DND-41 (cell line): Measurements from ENCODE around the gene AQP2.

Experiments
- ATAC-seq: fragments of 200-7000 bp; cut with Tn5 transposase; 3 replicates; pipeline ENCODE4 v1.9.1; 2021; ENCODE audit warnings: low read depth; ENCODE audit not compliant: insufficient read depth
- DNase-seq: peaks from one replicate; pipeline ENCODE4 v3.0.0-alpha.2; 2020
- H2AFZ ChIP-seq: 2 replicates; pipeline ENCODE4 v1.6.0; 2012; ENCODE audit warnings: low read depth, low read length
- H3K27ac ChIP-seq: 2 replicates; pipeline ENCODE4 v1.5.1; 2012; ENCODE audit warnings: low read length, inconsistent platforms
- H3K27me3 ChIP-seq: fragments of 200-600 bp; sonication (generic); 2 replicates; pipeline ENCODE4 v1.6.0; 2012; ENCODE audit warnings: low read length, mild to moderate bottlenecking, inconsistent platforms; ENCODE audit not compliant: insufficient read depth, poor library complexity
- H3K36me3 ChIP-seq: 2 replicates; pipeline ENCODE4 v1.5.1; 2012; ENCODE audit warnings: low read length, inconsistent platforms; ENCODE audit not compliant: insufficient read depth
- H3K4me1 ChIP-seq: 2 replicates; pipeline ENCODE4 v1.5.1; 2012; ENCODE audit warnings: mild to moderate bottlenecking, low read length; ENCODE audit not compliant: insufficient read depth
- H3K4me2 ChIP-seq: 2 replicates; pipeline ENCODE4 v1.6.0; 2012; ENCODE audit warnings: mild to moderate bottlenecking, moderate library complexity, low read length, inconsistent platforms; ENCODE audit not compliant: insufficient read depth
- H3K4me3 ChIP-seq, 2 experiments: fragments of 200-600 bp in 1 of 2; shearing (Covaris generic) in 1 of 2; 2 replicates each; pipeline ENCODE4 v1.5.1; 2012 to 2016; ENCODE audit warnings: inconsistent platforms in 2 of 2, low read length in 2 of 2, mild to moderate bottlenecking in 2 of 2, low read depth in 1 of 2, moderate library complexity in 1 of 2
- H3K79me2 ChIP-seq: 2 replicates; pipeline ENCODE4 v1.6.0; 2012; ENCODE audit warnings: low read length, inconsistent platforms; ENCODE audit not compliant: insufficient read depth
- H3K9ac ChIP-seq: 2 replicates; pipeline ENCODE4 v1.6.0; 2012; ENCODE audit warnings: low read depth, mild to moderate bottlenecking, inconsistent platforms, low read length, moderate library complexity
- H3K9me3 ChIP-seq: 2 replicates; pipeline ENCODE4 v1.5.1; 2012; ENCODE audit warnings: low read length, moderate library complexity, mild to moderate bottlenecking, inconsistent platforms; ENCODE audit not compliant: insufficient read depth, severe bottlenecking
- H4K20me1 ChIP-seq: 2 replicates; pipeline ENCODE4 v1.6.0; 2012; ENCODE audit warnings: low read length; ENCODE audit not compliant: insufficient read depth
- EZH2 ChIP-seq: IDR thresholded peaks from 3 replicates; pipeline ENCODE4 v1.6.1; 2012; ENCODE audit warnings: borderline replicate concordance, low read depth, mild to moderate bottlenecking, moderate library complexity, low read length, inconsistent platforms; ENCODE audit not compliant: severe bottlenecking
- TF ChIP-seq, protein P1 (sequence below): IDR thresholded peaks from 2 replicates; pipeline ENCODE4 v1.5.1; 2012; ENCODE audit warnings: borderline replicate concordance, low read length, moderate library complexity, mild to moderate bottlenecking; ENCODE audit not compliant: poor library complexity, severe bottlenecking; ENCODE audit errors: extremely low read depth

AQP2 gene

DNA sequence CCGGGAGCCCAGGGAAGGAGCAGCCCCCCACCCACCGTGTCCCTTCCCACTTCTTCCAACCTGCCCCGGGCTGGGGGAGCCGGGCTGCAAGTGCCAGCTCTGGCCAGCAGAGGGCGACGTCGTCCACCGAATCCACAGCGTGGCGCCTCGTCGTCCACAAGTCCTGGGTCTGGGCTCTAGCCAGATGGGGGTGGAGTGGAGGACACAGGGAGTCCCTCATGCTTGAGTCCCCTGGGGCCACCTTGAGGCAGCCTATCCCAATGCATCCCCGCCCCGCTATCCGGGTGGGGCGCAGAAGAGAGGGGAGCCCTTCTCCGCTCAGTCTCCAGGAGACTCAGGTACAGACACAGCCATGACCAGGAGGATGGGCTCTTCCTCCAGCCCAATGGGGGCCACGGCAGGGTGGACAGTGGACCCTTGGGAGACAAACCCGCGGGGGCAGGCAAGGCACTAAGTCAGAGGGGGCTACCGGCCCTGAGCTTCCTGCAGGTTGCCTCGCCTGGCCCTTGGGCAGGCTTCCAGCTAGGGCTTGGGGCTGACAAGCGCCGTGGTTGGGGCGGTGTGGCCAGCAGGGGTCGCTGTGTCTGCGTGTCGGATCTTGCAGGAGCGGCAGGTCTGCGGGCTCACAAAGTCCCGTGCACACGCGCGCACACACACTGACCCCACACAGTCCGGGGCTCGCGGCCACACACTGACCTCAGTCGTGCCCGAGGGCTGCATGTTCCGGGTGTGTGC is 16.7 kb downstream of the AQP2 start:
- no peaks in the 10 kb centered on the region for H3K36me3 ChIP-seq
- no peak for TF ChIP-seq EZH2
- TF ChIP-seq, protein P1, sequence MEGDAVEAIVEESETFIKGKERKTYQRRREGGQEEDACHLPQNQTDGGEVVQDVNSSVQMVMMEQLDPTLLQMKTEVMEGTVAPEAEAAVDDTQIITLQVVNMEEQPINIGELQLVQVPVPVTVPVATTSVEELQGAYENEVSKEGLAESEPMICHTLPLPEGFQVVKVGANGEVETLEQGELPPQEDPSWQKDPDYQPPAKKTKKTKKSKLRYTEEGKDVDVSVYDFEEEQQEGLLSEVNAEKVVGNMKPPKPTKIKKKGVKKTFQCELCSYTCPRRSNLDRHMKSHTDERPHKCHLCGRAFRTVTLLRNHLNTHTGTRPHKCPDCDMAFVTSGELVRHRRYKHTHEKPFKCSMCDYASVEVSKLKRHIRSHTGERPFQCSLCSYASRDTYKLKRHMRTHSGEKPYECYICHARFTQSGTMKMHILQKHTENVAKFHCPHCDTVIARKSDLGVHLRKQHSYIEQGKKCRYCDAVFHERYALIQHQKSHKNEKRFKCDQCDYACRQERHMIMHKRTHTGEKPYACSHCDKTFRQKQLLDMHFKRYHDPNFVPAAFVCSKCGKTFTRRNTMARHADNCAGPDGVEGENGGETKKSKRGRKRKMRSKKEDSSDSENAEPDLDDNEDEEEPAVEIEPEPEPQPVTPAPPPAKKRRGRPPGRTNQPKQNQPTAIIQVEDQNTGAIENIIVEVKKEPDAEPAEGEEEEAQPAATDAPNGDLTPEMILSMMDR = peak; percentile 95
- peaks cover 43% of the 10 kb centered on the region for H3K27me3 ChIP-seq
- H3K79me2 ChIP-seq = no peaks in the 10 kb centered on the region
- H4K20me1 ChIP-seq = peaks cover 9% of the 10 kb centered on the region; the same call in 1 of the 2 replicates
- H3K27ac ChIP-seq = no peak overlapping the region
- H3K4me2 ChIP-seq = peak overlapping the region; percentile 65
- peaks cover 14% of the 10 kb centered on the region for H3K4me1 ChIP-seq
- peak overlapping the region in 1 of 2 experiments; percentile 48; a peak in 3 of 4 replicates for H3K4me3 ChIP-seq
- DNase-seq (peak; percentile 87), ATAC-seq (peak; percentile 85)
- no peaks in the 10 kb centered on the region for H3K9me3 ChIP-seq
- peak overlapping the region; percentile 32 for H3K9ac ChIP-seq
- H2AFZ ChIP-seq = peak overlapping the region; percentile 70

DNA sequence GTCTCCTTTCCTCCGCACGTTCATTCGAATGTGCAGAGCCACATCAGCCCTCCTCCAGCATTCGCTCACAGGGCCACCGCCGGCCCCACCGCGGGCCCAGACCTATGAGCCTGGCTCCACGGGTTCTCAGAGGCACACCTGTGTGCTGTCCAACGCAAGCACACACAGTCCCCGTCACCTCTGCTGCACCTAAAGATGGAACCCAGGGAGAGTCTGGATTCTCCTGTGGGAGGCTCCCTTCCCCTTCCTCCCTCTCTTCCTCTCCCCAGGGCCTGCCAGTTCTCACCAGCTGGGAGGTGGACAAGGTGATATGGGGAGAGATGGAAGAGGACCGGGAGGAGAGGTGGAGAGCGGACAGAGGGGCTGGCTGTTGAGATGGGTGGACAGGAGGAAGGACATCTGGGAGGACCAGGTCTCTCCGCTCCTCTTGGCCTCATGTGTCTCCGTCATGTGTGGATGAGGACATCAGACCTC is 17.3 kb downstream of the AQP2 start:
- Histone ChIP-seq H3K9me3 (no peaks in the 10 kb centered on the region), H3K79me2 (no peaks in the 10 kb centered on the region), H3K4me3 (peak overlapping the region in 1 of 2 experiments; percentile 48; a peak in 2 of 4 replicates), H3K36me3 (no peaks in the 10 kb centered on the region), H3K4me1 (peaks cover 14% of the 10 kb centered on the region), H4K20me1 (peaks cover 10% of the 10 kb centered on the region), H3K4me2 (peak overlapping the region; percentile 65), H3K9ac (peak overlapping the region; percentile 32; the same call in 1 of the 2 replicates), H2AFZ (peak overlapping the region; percentile 70), H3K27me3 (peaks cover 43% of the 10 kb centered on the region), H3K27ac (no peak overlapping the region)
- TF ChIP-seq EZH2 = no peak
- TF ChIP-seq, protein P1 = no peak
- ATAC-seq = no peak
- no peak for DNase-seq

DNA sequence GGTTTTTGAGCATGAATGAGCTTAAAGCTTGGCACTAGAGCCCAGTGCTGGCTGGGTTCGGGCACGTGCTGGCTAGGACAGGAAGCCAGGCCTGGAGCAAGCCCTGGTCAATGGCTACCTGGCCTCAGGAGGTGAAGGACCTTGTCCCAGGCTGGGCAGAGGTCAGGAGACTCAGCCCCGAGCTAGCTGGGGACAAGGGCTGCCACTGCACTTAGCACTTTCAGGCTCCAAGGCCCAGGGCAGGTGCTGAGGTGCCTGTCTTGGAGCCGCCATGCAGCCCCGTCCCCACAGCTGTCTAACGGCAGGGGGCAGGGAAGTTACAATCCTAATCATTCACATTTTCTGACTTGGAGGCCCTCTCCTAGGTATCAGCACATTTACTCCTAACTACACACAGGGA is 17.9 kb downstream of the AQP2 start:
- Histone ChIP-seq H3K27me3 (peaks cover 43% of the 10 kb centered on the region), H3K36me3 (no peaks in the 10 kb centered on the region), H3K27ac (no peak overlapping the region), H3K79me2 (no peaks in the 10 kb centered on the region), H3K9me3 (no peaks in the 10 kb centered on the region), H2AFZ (no peak overlapping the region), H3K4me1 (peaks cover 14% of the 10 kb centered on the region), H3K4me3 (no peak overlapping the region), H4K20me1 (peaks cover 14% of the 10 kb centered on the region), H3K9ac (no peak overlapping the region), H3K4me2 (no peak overlapping the region)
- no peak for TF ChIP-seq EZH2
- TF ChIP-seq, protein P1 = no peak
- no peak for DNase-seq
- ATAC-seq = no peak
